Suprapubic skin (tissue), 3 donors: Measurements from ENCODE around the gene KRTAP19-4.

ENCODE experiments used
- EP300 ChIP-seq: sonication (generic); formaldehyde crosslinking; IDR thresholded peaks from one replicate; pipeline ENCODE4 v1.6.1; 2017; ENCODE audit warnings: antibody characterized with exemption
- POLR2A ChIP-seq, 2 donors: fragments of 450-650 bp; IDR thresholded peaks; one replicate each; pipeline ENCODE4 v1.6.1; 2017; ENCODE audit warnings: antibody characterized with exemption in 2 of 2, mild to moderate bottlenecking in 2 of 2, moderate library complexity in 2 of 2
- TF ChIP-seq, protein P1 (sequence below), 2 donors: fragments of 200-600 bp in 1 of 2; fragments of 450-650 bp in 1 of 2; sonication (generic) in 1 of 2; IDR thresholded peaks; one replicate each; pipeline ENCODE4 v1.5.1; 2016 to 2019; ENCODE audit warnings: antibody characterized with exemption in 2 of 2, mild to moderate bottlenecking in 1 of 2, moderate library complexity in 1 of 2

- TF ChIP-seq, protein P1, sequence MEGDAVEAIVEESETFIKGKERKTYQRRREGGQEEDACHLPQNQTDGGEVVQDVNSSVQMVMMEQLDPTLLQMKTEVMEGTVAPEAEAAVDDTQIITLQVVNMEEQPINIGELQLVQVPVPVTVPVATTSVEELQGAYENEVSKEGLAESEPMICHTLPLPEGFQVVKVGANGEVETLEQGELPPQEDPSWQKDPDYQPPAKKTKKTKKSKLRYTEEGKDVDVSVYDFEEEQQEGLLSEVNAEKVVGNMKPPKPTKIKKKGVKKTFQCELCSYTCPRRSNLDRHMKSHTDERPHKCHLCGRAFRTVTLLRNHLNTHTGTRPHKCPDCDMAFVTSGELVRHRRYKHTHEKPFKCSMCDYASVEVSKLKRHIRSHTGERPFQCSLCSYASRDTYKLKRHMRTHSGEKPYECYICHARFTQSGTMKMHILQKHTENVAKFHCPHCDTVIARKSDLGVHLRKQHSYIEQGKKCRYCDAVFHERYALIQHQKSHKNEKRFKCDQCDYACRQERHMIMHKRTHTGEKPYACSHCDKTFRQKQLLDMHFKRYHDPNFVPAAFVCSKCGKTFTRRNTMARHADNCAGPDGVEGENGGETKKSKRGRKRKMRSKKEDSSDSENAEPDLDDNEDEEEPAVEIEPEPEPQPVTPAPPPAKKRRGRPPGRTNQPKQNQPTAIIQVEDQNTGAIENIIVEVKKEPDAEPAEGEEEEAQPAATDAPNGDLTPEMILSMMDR (IDR thresholded peaks at IDR 0.05): no peak
- TF ChIP-seq POLR2A (IDR thresholded peaks at IDR 0.05): no peak
- TF ChIP-seq EP300: no peak
Measured at GRCh38 chr21:30479259-30479658, 17.7 kb downstream of the KRTAP19-4 start.
